H9 (cell line): Measurements from ENCODE around the gene NINL. TPM values are rescaled to one million over a fixed set of nuclear protein-coding genes. Genes with fewer than 3 reads are reported as not detected.
"Not testable (repeated sequence)": the region's sequence is repeated elsewhere in the genome, so short reads cannot be mapped to it uniquely, and the experiment has no call there.

Experiments used
- DNase-seq: peaks from one replicate; pipeline ENCODE4 v3.0.0-alpha.2; 2017
- H2AFZ ChIP-seq: one replicate; pipeline ENCODE4 v1.6.1; 2013; ENCODE audit warnings: mild to moderate bottlenecking, low read length, control low read depth, moderate library complexity
- H2AK5ac ChIP-seq: 2 replicates; pipeline ENCODE4 v1.6.1; 2013; ENCODE audit warnings: low read length, control low read depth, mixed read lengths; ENCODE audit not compliant: insufficient read length
- H2BK120ac ChIP-seq: one replicate; pipeline ENCODE4 v1.6.1; 2013; ENCODE audit warnings: low read depth, mild to moderate bottlenecking, low read length, control low read depth, inconsistent platforms; ENCODE audit not compliant: poor library complexity, severe bottlenecking
- H2BK12ac ChIP-seq: 2 replicates; pipeline ENCODE4 v1.6.1; 2013; ENCODE audit warnings: low read length, control low read depth, mixed read lengths, low read depth; ENCODE audit not compliant: insufficient read length
- H2BK15ac ChIP-seq: 2 replicates; pipeline ENCODE4 v1.6.1; 2013; ENCODE audit warnings: low read depth, low read length, control low read depth
- H2BK20ac ChIP-seq: one replicate; pipeline ENCODE4 v1.6.1; 2013; ENCODE audit warnings: low read depth, mild to moderate bottlenecking, low read length, control low read depth, inconsistent platforms; ENCODE audit not compliant: poor library complexity, severe bottlenecking
- H2BK5ac ChIP-seq: 2 replicates; pipeline ENCODE4 v1.6.1; 2013; ENCODE audit warnings: low read length, control low read depth, mixed read lengths; ENCODE audit not compliant: insufficient read length
- H3K14ac ChIP-seq: 2 replicates; pipeline ENCODE4 v1.6.1; 2013; ENCODE audit warnings: low read length, control low read depth; ENCODE audit not compliant: insufficient read depth
- H3K18ac ChIP-seq: 2 replicates; pipeline ENCODE4 v1.6.1; 2013; ENCODE audit warnings: low read depth, mild to moderate bottlenecking, mixed read lengths, low read length, control low read depth; ENCODE audit not compliant: insufficient read length
- H3K23ac ChIP-seq: 2 replicates; pipeline ENCODE4 v1.6.1; 2013; ENCODE audit warnings: low read length, control low read depth, mixed read lengths, low read depth; ENCODE audit not compliant: insufficient read length
- H3K23me2 ChIP-seq: 2 replicates; pipeline ENCODE4 v1.6.1; 2013; ENCODE audit warnings: low read depth, mild to moderate bottlenecking, mixed read lengths, low read length, control low read depth; ENCODE audit not compliant: insufficient read length, poor library complexity, severe bottlenecking
- H3K27ac ChIP-seq: 2 replicates; pipeline ENCODE4 v1.5.1; 2013; ENCODE audit warnings: low read length, control low read depth, mixed read lengths, low read depth; ENCODE audit not compliant: insufficient read length
- H3K27me3 ChIP-seq: 2 replicates; pipeline ENCODE4 v1.6.1; 2013; ENCODE audit warnings: low read length, control low read depth, inconsistent platforms; ENCODE audit not compliant: insufficient read depth
- H3K4ac ChIP-seq: 2 replicates; pipeline ENCODE4 v1.6.1; 2013; ENCODE audit warnings: low read depth, mild to moderate bottlenecking, control low read depth, inconsistent platforms, low read length, moderate library complexity
- H3K4me1 ChIP-seq: 2 replicates; pipeline ENCODE4 v1.6.1; 2013; ENCODE audit warnings: low read length, control low read depth, inconsistent platforms; ENCODE audit not compliant: insufficient read depth
- H3K4me2 ChIP-seq: 2 replicates; pipeline ENCODE4 v1.6.1; 2013; ENCODE audit warnings: low read length, control low read depth, mixed read lengths; ENCODE audit not compliant: insufficient read length, insufficient read depth
- H3K56ac ChIP-seq: 2 replicates; pipeline ENCODE4 v1.6.1; 2013; ENCODE audit warnings: low read depth, mild to moderate bottlenecking, mixed read lengths, low read length, control low read depth; ENCODE audit not compliant: insufficient read length
- H3K79me1 ChIP-seq: 2 replicates; pipeline ENCODE4 v1.6.1; 2013; ENCODE audit warnings: low read depth, mild to moderate bottlenecking, moderate library complexity, low read length, control low read depth, inconsistent platforms; ENCODE audit not compliant: insufficient read depth, poor library complexity, severe bottlenecking
- H3K79me2 ChIP-seq: 2 replicates; pipeline ENCODE4 v1.6.1; 2013; ENCODE audit warnings: low read length, control low read depth, inconsistent platforms; ENCODE audit not compliant: insufficient read depth
- H3K9ac ChIP-seq: 2 replicates; pipeline ENCODE4 v1.6.1; 2013; ENCODE audit warnings: low read length, control low read depth, mixed read lengths; ENCODE audit not compliant: insufficient read length; ENCODE audit errors: extremely low read depth
- H3K9me3 ChIP-seq: one replicate; pipeline ENCODE4 v1.6.1; 2013; ENCODE audit warnings: low read depth, low read length, inconsistent platforms; ENCODE audit not compliant: control insufficient read depth
- H3T11ph ChIP-seq: one replicate; pipeline ENCODE4 v1.6.1; 2013; ENCODE audit warnings: mild to moderate bottlenecking, low read length, control low read depth, inconsistent platforms
- H4K20me1 ChIP-seq: one replicate; pipeline ENCODE4 v1.6.1; 2013; ENCODE audit not compliant: control insufficient read depth, insufficient read length, insufficient read depth
- H4K5ac ChIP-seq: 2 replicates; pipeline ENCODE4 v1.6.1; 2013; ENCODE audit warnings: low read depth, mild to moderate bottlenecking, mixed read lengths, low read length, control low read depth; ENCODE audit not compliant: insufficient read length
- H4K8ac ChIP-seq: replicated peaks from 2 replicates; pipeline ENCODE4 v1.6.1; 2013; ENCODE audit warnings: low read length, control low read depth, mixed read lengths, low read depth; ENCODE audit not compliant: insufficient read length
- H4K91ac ChIP-seq: 2 replicates; pipeline ENCODE4 v1.6.1; 2013; ENCODE audit warnings: low read depth, mild to moderate bottlenecking, moderate library complexity, mixed read lengths, low read length, control low read depth; ENCODE audit not compliant: insufficient read length
- H3K27ac Mint-ChIP-seq, 3 experiments: 2 replicates in 2 of 3; 3 replicates in 1 of 3; pipeline ENCODE4 v1.8.0; 2020 to 2021; ENCODE audit warnings: mixed read lengths in 3 of 3, mild to moderate bottlenecking in 1 of 3, moderate library complexity in 1 of 3
- H3K27me3 Mint-ChIP-seq: 2 replicates; pipeline ENCODE4 v1.8.0; 2021; ENCODE audit warnings: low read depth, mild to moderate bottlenecking, moderate library complexity, mixed read lengths
- H3K36me3 Mint-ChIP-seq, 3 experiments: 2 replicates in 2 of 3; 3 replicates in 1 of 3; pipeline ENCODE4 v1.8.0; 2020 to 2021; ENCODE audit warnings: low read depth in 3 of 3, mixed read lengths in 3 of 3; ENCODE audit not compliant: insufficient read depth in 1 of 3
- H3K4me1 Mint-ChIP-seq, 2 experiments: 2 replicates each; pipeline ENCODE4 v1.8.0; 2020; ENCODE audit warnings: mixed read lengths in 2 of 2
- H3K4me3 Mint-ChIP-seq, 2 experiments: 2 replicates in 1 of 2; 3 replicates in 1 of 2; pipeline ENCODE4 v1.8.0; 2020 to 2021; ENCODE audit warnings: mild to moderate bottlenecking in 2 of 2, mixed read lengths in 2 of 2, moderate library complexity in 1 of 2
- H3K9me3 Mint-ChIP-seq, 2 experiments: 2 replicates in 1 of 2; 3 replicates in 1 of 2; pipeline ENCODE4 v1.8.0; 2020; ENCODE audit warnings: mild to moderate bottlenecking in 2 of 2, mixed read lengths in 2 of 2, moderate library complexity in 1 of 2
- WGBS: extraction: QIAGEN DNeasy Blood & Tissue Kit; methylation state at CpG from one replicate; pipeline ENCODE4 v1.1.7; 2013; ENCODE audit warnings: missing lambda C conversion rate, low lambda C conversion rate, mixed read lengths; ENCODE audit not compliant: insufficient read length; ENCODE audit errors: extremely low coverage; 5-methylcytosine and 5-hydroxymethylcytosine counted together
- total RNA-seq: library from RNA; stranded (reverse); gene quantifications from 2 replicates; pipeline ENCODE4 v1.2.1, GENCODE V29; 2021
- TF ChIP-seq, protein P1 (sequence below): fragments of 200-600 bp; sonication (generic); conservative IDR thresholded peaks from 3 replicates; pipeline ENCODE4 v1.8.0; 2021; ENCODE audit warnings: antibody characterized with exemption, mild to moderate bottlenecking

Gene NINL
- total RNA-seq, 1 experiment from 2014 or later, result 34.3 TPM

- Histone ChIP-seq H2AFZ (no peak overlapping the region), H2BK5ac (no peak overlapping the region), H3K4me2 (no peak overlapping the region), H3K56ac (no peak overlapping the region), H3K14ac (no peak overlapping the region), H2BK15ac (no peak overlapping the region), H2BK20ac (no peak overlapping the region), H4K91ac (no peak overlapping the region), H3K23ac (no peak overlapping the region), H2BK12ac (no peak overlapping the region), H3K23me2 (no peaks in the 10 kb centered on the region), H2AK5ac (no peak overlapping the region), H3K79me1 (no peaks in the 10 kb centered on the region), H3K79me2 (no peaks in the 10 kb centered on the region), H3K9me3 (no peaks in the 10 kb centered on the region), H4K20me1 (no peaks in the 10 kb centered on the region), H3K4ac (no peak overlapping the region), H4K5ac (no peak overlapping the region), H3K18ac (no peak overlapping the region), H3K4me1 (peaks cover 2% of the 10 kb centered on the region; the same call in 1 of the 2 replicates), H3T11ph (no peak overlapping the region), H2BK120ac (no peak overlapping the region), H3K27ac (no peak overlapping the region), H3K27me3 (no peaks in the 10 kb centered on the region), H4K8ac (no peak overlapping the region), H3K9ac (no peak overlapping the region)
- no peak overlapping the region for H3K4me3 Mint-ChIP-seq
- H3K4me1 Mint-ChIP-seq, result peaks cover 5 to 6% of the 10 kb centered on the region in 2 experiments; a peak in 3 of 4 replicates
- no peaks in the 10 kb centered on the region for H3K36me3 Mint-ChIP-seq
- no CpG with 5 or more reads among the region's 9 CpGs for WGBS
- TF ChIP-seq, protein P1, sequence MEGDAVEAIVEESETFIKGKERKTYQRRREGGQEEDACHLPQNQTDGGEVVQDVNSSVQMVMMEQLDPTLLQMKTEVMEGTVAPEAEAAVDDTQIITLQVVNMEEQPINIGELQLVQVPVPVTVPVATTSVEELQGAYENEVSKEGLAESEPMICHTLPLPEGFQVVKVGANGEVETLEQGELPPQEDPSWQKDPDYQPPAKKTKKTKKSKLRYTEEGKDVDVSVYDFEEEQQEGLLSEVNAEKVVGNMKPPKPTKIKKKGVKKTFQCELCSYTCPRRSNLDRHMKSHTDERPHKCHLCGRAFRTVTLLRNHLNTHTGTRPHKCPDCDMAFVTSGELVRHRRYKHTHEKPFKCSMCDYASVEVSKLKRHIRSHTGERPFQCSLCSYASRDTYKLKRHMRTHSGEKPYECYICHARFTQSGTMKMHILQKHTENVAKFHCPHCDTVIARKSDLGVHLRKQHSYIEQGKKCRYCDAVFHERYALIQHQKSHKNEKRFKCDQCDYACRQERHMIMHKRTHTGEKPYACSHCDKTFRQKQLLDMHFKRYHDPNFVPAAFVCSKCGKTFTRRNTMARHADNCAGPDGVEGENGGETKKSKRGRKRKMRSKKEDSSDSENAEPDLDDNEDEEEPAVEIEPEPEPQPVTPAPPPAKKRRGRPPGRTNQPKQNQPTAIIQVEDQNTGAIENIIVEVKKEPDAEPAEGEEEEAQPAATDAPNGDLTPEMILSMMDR, result no peak
- H3K9me3 Mint-ChIP-seq, result no peaks in the 10 kb centered on the region; a peak in 1 of 5 replicates
- H3K27ac Mint-ChIP-seq, result no peak overlapping the region
- no peak for DNase-seq
- H3K27me3 Mint-ChIP-seq, result peaks cover 1% of the 10 kb centered on the region; the same call in 1 of the 2 replicates
Measured at GRCh38 chr20:25604611-25605010, 19.3 kb upstream of the NINL start.

GRCh38 chr20:25602914-25603309 is 17.6 kb upstream of the NINL start:
- not testable (repeated sequence) for H3K4me1 Mint-ChIP-seq

More at GRCh38 chr20:25602914-25603309, 17.6 kb upstream of the NINL start:
- H2BK5ac ChIP-seq, H3K79me2 ChIP-seq, H3K9me3 Mint-ChIP-seq, H3K4ac ChIP-seq, H3K27me3 Mint-ChIP-seq, H3K23ac ChIP-seq, H4K20me1 ChIP-seq, DNase-seq, H2BK120ac ChIP-seq, H3K27ac Mint-ChIP-seq, H3K18ac ChIP-seq, H2BK12ac ChIP-seq, H3K4me2 ChIP-seq, H3K4me1 ChIP-seq, H3K56ac ChIP-seq, H2BK20ac ChIP-seq, H3K36me3 Mint-ChIP-seq, H3K27me3 ChIP-seq, H4K8ac ChIP-seq, H3K23me2 ChIP-seq, H3K4me3 Mint-ChIP-seq, H3K9ac ChIP-seq, H2AFZ ChIP-seq, H4K91ac ChIP-seq, H3K9me3 ChIP-seq, H3K27ac ChIP-seq, H2AK5ac ChIP-seq, H3K14ac ChIP-seq, H4K5ac ChIP-seq, H3K79me1 ChIP-seq, H3T11ph ChIP-seq, H2BK15ac ChIP-seq: not testable (repeated sequence)
- no CpG with 5 or more reads among the region's 9 CpGs for WGBS
